ENCODE results near the gene HAL.

The HAL gene

DNA sequence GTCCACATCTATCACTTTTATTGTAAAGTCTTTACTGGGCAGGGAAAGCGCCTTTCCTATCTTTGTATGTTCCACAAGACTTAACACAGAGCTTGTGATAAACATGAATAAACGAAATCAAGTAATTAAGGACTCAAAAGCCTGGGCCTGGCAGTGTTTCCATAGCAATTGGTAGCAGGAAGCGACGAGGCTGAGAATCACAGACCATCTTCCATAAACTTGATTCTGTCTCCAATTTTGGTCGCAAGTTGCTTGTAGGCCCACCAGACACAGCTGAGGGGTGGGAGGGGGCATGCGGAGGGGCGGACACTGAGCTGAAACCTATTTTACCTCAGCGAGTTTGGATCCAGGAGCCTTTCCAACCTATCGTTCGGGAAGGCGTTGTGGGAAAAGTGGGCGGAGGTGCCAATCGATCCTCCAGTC, 54.0 kb downstream of the HAL start:
- no peak for DNase-seq (ENCODE audit: low spot score)

DNA sequence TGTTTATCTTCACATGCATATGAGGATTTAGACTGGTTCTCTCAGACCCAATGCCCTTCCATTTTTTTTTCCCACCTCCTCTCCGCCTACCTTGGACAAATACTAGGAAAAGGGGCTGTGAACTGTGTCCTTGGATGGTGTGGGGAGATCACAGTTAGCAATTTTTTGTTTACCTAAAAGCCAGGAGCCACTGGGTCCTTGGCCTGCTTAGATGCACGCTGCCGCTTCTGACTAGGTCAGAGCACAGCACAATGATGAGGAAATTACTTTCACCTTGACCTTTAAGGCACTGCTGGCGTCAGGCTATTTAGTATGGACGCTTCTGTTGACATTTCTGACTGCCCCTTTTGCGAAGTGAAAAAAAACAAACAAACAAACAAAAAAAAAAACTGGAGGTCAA, 55.6 kb downstream of the HAL start:
- DNase-seq (ENCODE audit: low spot score), result no peak
